Endothelial cell (in vitro differentiated cells): Measurements from ENCODE around the gene SCNN1B. TPM values are rescaled to one million over a fixed set of nuclear protein-coding genes. Genes with fewer than 3 reads are reported as not detected.

ENCODE experiments used
- DNase-seq: peaks from one replicate; pipeline ENCODE4 v3.0.0; 2021; ENCODE audit warnings: low spot score
- H3K27ac Mint-ChIP-seq: one replicate; pipeline ENCODE4 v1.8.0; 2021; ENCODE audit warnings: mixed read lengths, inconsistent platforms; ENCODE audit not compliant: unreplicated experiment
- H3K27me3 Mint-ChIP-seq: one replicate; pipeline ENCODE4 v1.8.0; 2021; ENCODE audit warnings: mild to moderate bottlenecking, moderate library complexity, mixed read lengths, inconsistent platforms; ENCODE audit not compliant: unreplicated experiment
- H3K36me3 Mint-ChIP-seq: one replicate; pipeline ENCODE4 v1.8.0; 2021; ENCODE audit warnings: mild to moderate bottlenecking, low read depth, mixed read lengths, inconsistent platforms; ENCODE audit not compliant: unreplicated experiment
- H3K4me1 Mint-ChIP-seq: one replicate; pipeline ENCODE4 v1.8.0; 2021; ENCODE audit warnings: mild to moderate bottlenecking, mixed read lengths, inconsistent platforms; ENCODE audit not compliant: unreplicated experiment
- H3K4me3 Mint-ChIP-seq: one replicate; pipeline ENCODE4 v1.8.0; 2021; ENCODE audit warnings: mild to moderate bottlenecking, mixed read lengths, inconsistent platforms; ENCODE audit not compliant: unreplicated experiment
- H3K9me3 Mint-ChIP-seq: one replicate; pipeline ENCODE4 v1.8.0; 2021; ENCODE audit warnings: mixed read lengths, inconsistent platforms; ENCODE audit not compliant: unreplicated experiment
- total RNA-seq: library from RNA; stranded (reverse); fragmentation: NEBNext Ultra II Directional; extraction: Animal tissue kit (Norgen Biotek cat#: 25700); gene quantifications from one replicate; pipeline ENCODE4 v1.2.1, GENCODE V29; 2021; ENCODE audit not compliant: unreplicated experiment
- TF ChIP-seq, protein P1 (sequence below): fragments of 200-600 bp; sonication (generic); IDR thresholded peaks from one replicate; pipeline ENCODE4 v1.5.0; 2021; ENCODE audit warnings: antibody characterized with exemption; ENCODE audit not compliant: unreplicated experiment

Gene SCNN1B
- total RNA-seq, 1 donor from 2014 or later, result not detected

DNA sequence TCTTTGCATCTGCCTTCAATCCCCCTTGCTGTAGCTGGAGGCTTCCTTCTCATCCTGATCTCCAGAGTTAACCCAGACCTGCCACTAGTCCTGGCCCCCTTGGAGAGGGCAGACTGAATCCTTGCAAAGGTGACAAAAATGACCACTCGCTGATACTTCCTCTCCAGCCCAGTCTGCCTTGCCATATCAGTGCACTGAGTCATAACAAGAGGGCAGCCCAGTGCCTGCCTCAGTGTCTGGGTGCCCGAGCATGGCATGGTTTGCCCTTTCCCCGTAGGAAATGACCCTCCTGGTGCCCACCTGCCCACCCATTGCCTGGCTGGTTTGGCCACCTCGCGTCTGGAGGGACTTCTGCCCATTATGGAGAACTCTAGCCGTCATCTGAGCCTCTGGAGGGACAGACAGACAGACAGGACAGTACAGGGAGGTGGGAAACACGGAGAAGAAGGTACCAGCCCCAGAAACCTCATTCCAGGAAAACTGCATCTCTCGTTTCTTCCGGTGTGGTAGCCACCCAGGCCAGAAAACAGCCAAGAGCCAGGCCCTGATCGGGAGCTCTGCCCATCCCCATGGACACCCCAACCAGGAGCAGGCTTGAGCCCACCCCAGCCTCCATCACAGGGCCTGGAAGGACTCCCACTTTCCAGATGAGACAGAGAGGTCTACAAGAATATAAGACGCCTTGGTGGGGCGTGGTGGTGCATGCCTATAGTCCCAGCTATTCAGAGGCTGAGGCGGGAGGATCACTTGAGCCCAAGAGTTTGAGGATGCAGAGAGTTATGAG lies 71.5 kb downstream of the SCNN1B start:
- no peaks in the 10 kb centered on the region for H3K4me1 Mint-ChIP-seq
- H3K36me3 Mint-ChIP-seq, result peaks cover 5% of the 10 kb centered on the region
- TF ChIP-seq, protein P1, sequence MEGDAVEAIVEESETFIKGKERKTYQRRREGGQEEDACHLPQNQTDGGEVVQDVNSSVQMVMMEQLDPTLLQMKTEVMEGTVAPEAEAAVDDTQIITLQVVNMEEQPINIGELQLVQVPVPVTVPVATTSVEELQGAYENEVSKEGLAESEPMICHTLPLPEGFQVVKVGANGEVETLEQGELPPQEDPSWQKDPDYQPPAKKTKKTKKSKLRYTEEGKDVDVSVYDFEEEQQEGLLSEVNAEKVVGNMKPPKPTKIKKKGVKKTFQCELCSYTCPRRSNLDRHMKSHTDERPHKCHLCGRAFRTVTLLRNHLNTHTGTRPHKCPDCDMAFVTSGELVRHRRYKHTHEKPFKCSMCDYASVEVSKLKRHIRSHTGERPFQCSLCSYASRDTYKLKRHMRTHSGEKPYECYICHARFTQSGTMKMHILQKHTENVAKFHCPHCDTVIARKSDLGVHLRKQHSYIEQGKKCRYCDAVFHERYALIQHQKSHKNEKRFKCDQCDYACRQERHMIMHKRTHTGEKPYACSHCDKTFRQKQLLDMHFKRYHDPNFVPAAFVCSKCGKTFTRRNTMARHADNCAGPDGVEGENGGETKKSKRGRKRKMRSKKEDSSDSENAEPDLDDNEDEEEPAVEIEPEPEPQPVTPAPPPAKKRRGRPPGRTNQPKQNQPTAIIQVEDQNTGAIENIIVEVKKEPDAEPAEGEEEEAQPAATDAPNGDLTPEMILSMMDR, result no peak
- H3K9me3 Mint-ChIP-seq, result no peaks in the 10 kb centered on the region
- no peak overlapping the region for H3K4me3 Mint-ChIP-seq
- peaks cover 3% of the 10 kb centered on the region for H3K27me3 Mint-ChIP-seq
- H3K27ac Mint-ChIP-seq, result no peak overlapping the region
- no peak for DNase-seq

DNA sequence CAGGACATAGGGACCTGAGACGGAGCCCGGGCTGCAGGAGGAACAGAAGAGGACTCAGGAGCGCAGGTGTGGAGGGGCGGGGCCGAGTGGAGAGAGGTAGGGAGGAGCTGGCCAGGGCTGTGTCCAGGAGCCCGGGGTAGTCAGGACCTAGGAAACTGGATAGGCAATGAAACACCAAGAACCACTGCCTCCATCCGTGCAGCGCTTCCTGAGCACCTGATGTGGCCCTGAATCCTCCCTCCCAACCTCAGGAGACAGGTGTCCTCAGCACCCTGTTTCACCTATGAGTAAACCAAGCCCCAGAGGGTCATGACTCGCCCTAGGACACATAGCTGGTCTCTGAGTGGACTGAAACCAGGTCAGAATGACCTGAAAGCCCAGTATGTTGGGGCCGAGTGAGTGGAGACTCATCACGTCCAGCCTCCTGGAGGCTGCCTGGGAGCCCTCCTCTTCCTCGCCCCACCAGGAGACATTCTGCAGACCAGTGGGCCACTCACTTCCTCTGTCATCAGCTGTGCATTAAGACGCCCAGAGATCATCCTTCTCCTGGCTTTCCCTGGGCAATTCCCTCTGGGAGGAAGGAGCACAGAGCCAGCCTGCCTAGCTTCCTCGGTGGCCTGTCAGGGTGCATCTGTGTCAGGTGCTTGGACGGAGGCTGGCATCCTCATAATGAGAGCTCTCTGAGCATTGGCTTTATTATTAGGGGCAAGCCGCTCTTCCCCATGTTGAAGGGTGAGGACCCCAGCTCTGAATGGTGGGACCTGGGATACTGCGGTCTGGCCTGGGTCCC lies 72.8 kb downstream of the SCNN1B start:
- peaks cover 5% of the 10 kb centered on the region for H3K36me3 Mint-ChIP-seq
- no peak overlapping the region for H3K27ac Mint-ChIP-seq
- H3K9me3 Mint-ChIP-seq, result no peaks in the 10 kb centered on the region
- no peak for DNase-seq
- peaks cover 11% of the 10 kb centered on the region for H3K27me3 Mint-ChIP-seq
- TF ChIP-seq, protein P1, result no peak
- no peak overlapping the region for H3K4me3 Mint-ChIP-seq
- H3K4me1 Mint-ChIP-seq, result no peaks in the 10 kb centered on the region

DNA sequence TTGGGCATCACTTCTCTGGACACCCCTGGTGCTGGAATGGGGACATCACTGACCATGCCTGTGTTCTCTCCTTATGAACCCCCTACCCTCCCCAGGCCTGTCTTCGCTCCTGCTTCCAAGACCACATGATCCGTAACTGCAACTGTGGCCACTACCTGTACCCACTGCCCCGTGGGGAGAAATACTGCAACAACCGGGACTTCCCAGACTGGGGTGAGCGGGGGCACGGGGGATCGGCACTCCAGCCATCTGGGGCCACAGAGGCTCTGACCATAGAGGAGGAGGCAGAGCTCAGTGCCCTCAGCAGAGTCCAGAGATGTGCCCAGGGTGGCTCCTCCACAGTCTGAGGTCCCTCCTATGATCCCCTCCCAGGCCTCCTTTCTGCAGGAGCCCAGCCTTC lies 73.5 kb downstream of the SCNN1B start:
- Mint-ChIP-seq H3K4me3 (no peak overlapping the region), H3K36me3 (peaks cover 2% of the 10 kb centered on the region), H3K4me1 (no peaks in the 10 kb centered on the region), H3K27me3 (peaks cover 11% of the 10 kb centered on the region), H3K27ac (no peak overlapping the region), H3K9me3 (no peaks in the 10 kb centered on the region)
- DNase-seq, result no peak
- TF ChIP-seq, protein P1, result no peak

DNA sequence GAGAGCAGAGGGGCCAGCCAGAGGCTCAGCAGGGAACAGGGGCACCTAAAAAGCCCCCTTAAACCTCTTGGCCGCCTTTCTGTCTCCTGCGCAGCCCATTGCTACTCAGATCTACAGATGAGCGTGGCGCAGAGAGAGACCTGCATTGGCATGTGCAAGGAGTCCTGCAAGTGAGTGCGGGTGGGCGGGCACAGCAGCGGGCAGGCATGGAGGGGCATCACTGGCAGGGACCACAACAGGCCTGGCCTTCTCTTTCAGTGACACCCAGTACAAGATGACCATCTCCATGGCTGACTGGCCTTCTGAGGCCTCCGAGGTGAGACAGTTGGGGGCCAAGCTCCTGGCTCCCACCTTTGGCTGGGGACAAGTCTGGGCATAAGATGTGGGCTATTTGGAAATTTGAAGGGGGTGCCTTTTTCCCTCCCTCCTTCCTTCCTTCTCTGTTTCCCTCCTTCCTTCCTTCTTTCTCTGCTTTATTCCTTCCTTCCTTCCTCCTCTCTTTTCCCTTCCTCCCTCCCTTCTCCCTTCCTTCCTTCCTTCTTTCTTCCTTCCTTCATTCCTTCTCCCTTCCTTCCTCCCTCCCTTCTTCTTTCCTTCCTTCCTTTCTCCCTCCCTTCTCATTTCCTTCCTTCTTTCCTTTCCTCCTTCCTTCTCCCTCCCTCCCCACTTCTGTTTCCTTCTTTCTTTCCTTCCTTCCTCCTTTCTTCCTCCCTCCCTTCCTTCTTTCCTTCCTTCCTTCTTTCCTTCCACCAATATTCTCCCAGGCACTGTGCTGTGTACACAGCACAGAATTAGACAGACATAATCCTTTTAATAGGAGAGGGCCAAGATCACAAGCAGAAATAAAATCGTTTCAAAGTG lies 75.2 kb downstream of the SCNN1B start:
- peaks cover 13% of the 10 kb centered on the region for H3K27me3 Mint-ChIP-seq
- H3K9me3 Mint-ChIP-seq, result no peaks in the 10 kb centered on the region
- DNase-seq, result no peak
- TF ChIP-seq, protein P1, result no peak
- H3K4me1 Mint-ChIP-seq, result no peaks in the 10 kb centered on the region
- no peak overlapping the region for H3K4me3 Mint-ChIP-seq
- peak overlapping the region; percentile 87 for H3K27ac Mint-ChIP-seq
- H3K36me3 Mint-ChIP-seq, result no peaks in the 10 kb centered on the region
